Activated CD4-positive, CD25-positive, alpha-beta regulatory T cell treated with anti-CD3 and anti-CD28 coated beads, Interleukin-2, amount 50 U/mL, for 24 hours (primary cell): ENCODE data around the gene APOM.

Experiments
- ATAC-seq, 2 donors: fragments of 150-1000 bp; cut with Tn5 transposase; one replicate each; pipeline ENCODE4 v1.10.0; 2021; ENCODE audit warnings: mild to moderate bottlenecking in 1 of 2, moderate library complexity in 1 of 2

APOM gene

GRCh38 chr6:31658983-31659648 lies 3.4 kb downstream of the APOM start:
- no peak for ATAC-seq

GRCh38 chr6:31659649-31660380 lies 4.1 kb downstream of the APOM start:
- peak; percentile 55 to 58 for ATAC-seq

- ATAC-seq: peak; percentile 70
These were observed 4.9 kb downstream of the APOM start, which contains the start of gene C6orf47 for GRCh38 chr6:31660381-31661261. TSS of gene C6orf47 (minus strand) at chr6:31660778. CDS start at chr6:31659947, 831 bp downstream.

GRCh38 chr6:31661262-31662123 lies 5.8 kb downstream of the APOM start:
- no peak for ATAC-seq

- no peak for ATAC-seq
These were observed 6.5 kb downstream of the APOM start for GRCh38 chr6:31662124-31662723.

GRCh38 chr6:31663126-31663960 lies 7.6 kb downstream of the APOM start:
- no peak for ATAC-seq

GRCh38 chr6:31663961-31664789 lies 8.5 kb downstream of the APOM start:
- no peak for ATAC-seq

GRCh38 chr6:31664790-31665500 lies 9.3 kb downstream of the APOM start, which contains the start of gene GPANK1:
TSS of gene GPANK1 (minus strand) at chr6:31664997. CDS start at chr6:31664478, 519 bp downstream.
- peak; percentile 44 to 45 for ATAC-seq

GRCh38 chr6:31665501-31666336 lies 10.0 kb downstream of the APOM start, which contains the start of gene CSNK2B:
TSS of gene CSNK2B (plus strand) at chr6:31666080. CDS start at chr6:31666832, 752 bp downstream.
- peak; percentile 89 for ATAC-seq

- ATAC-seq: no peak
These were observed 10.8 kb downstream of the APOM start for GRCh38 chr6:31666337-31666965.

- ATAC-seq: no peak
These were observed 14.0 kb downstream of the APOM start, which contains the start of gene LY6G5B for GRCh38 chr6:31669676-31670075. TSS of gene LY6G5B (plus strand) at chr6:31669976. CDS start at chr6:31670951, 975 bp downstream.

GRCh38 chr6:31676322-31676903 lies 20.7 kb downstream of the APOM start:
- ATAC-seq: no peak

- ATAC-seq: no peak
These were observed 21.2 kb downstream of the APOM start for GRCh38 chr6:31676904-31677303.

GRCh38 chr6:31677955-31678354 lies 22.3 kb downstream of the APOM start:
- no peak for ATAC-seq

- peak; percentile 73 to 77 for ATAC-seq
These were observed 24.8 kb downstream of the APOM start, which contains the start of gene LY6G5C for GRCh38 chr6:31680226-31681134. TSS of gene LY6G5C (minus strand) at chr6:31681067. CDS start at chr6:31680373, 694 bp downstream.
